Measurements from ENCODE around the gene OR9Q2. TPM values are rescaled to one million over a fixed set of nuclear protein-coding genes. Genes with fewer than 3 reads are reported as not detected.

Gene OR9Q2
- total RNA-seq, 1 donor from 2014 or later, result not detected

GRCh38 chr11:58216476-58216875 lies 27.6 kb downstream of the OR9Q2 start:
- no peak overlapping the region for H3K4me3 Mint-ChIP-seq (ENCODE audit: unreplicated experiment)
- H3K27me3 Mint-ChIP-seq (ENCODE audit: low read depth), result peaks cover 4% of the 10 kb centered on the region
- no peak for TF ChIP-seq CTCF (IDR thresholded peaks at IDR 0.05)
- no peaks in the 10 kb centered on the region for H3K4me1 Mint-ChIP-seq (ENCODE audit: low read depth)
- no peaks in the 10 kb centered on the region for H3K36me3 Mint-ChIP-seq (ENCODE audit: low read depth)
- no peak for DNase-seq (ENCODE audit: low spot score)
- H3K27ac Mint-ChIP-seq (ENCODE audit: unreplicated experiment), result no peak overlapping the region
- no peaks in the 10 kb centered on the region for H3K9me3 Mint-ChIP-seq (ENCODE audit: low read depth)

- Mint-ChIP-seq H3K4me3 (ENCODE audit: unreplicated experiment) (no peak overlapping the region), H3K9me3 (ENCODE audit: low read depth) (peaks cover 2% of the 10 kb centered on the region), H3K27me3 (ENCODE audit: low read depth) (peaks cover 8% of the 10 kb centered on the region), H3K36me3 (ENCODE audit: low read depth) (no peaks in the 10 kb centered on the region), H3K4me1 (ENCODE audit: low read depth) (no peaks in the 10 kb centered on the region), H3K27ac (ENCODE audit: unreplicated experiment) (no peak overlapping the region)
- no peak for DNase-seq (ENCODE audit: low spot score)
- TF ChIP-seq CTCF (IDR thresholded peaks at IDR 0.05), result no peak
Observed at GRCh38 chr11:58222721-58223120, 33.9 kb downstream of the OR9Q2 start.

- DNase-seq (ENCODE audit: low spot score), result peak; percentile 87
- Mint-ChIP-seq H3K9me3 (ENCODE audit: low read depth) (no peaks in the 10 kb centered on the region), H3K36me3 (ENCODE audit: low read depth) (no peaks in the 10 kb centered on the region), H3K4me1 (ENCODE audit: low read depth) (no peaks in the 10 kb centered on the region), H3K27ac (ENCODE audit: unreplicated experiment) (no peak overlapping the region), H3K4me3 (ENCODE audit: unreplicated experiment) (no peak overlapping the region), H3K27me3 (ENCODE audit: low read depth) (peaks cover 12% of the 10 kb centered on the region)
- TF ChIP-seq CTCF (IDR thresholded peaks at IDR 0.05), result no peak
Observed at GRCh38 chr11:58227956-58228615, 39.2 kb downstream of the OR9Q2 start.

Other genes starting within 250 kb of the OR9Q2 start
- gene OR9Q1, start 165.2 kb upstream of the OR9Q2 start, total RNA-seq, result not detected in 3 replicates
- not detected in 3 replicates for gene OR6Q1, start 158.1 kb upstream of the OR9Q2 start, total RNA-seq
- not detected in 3 replicates for gene OR9I1, start 63.5 kb upstream of the OR9Q2 start, total RNA-seq
- not detected in 3 replicates for gene OR1S2, start 15.1 kb downstream of the OR9Q2 start, total RNA-seq
- not detected in 3 replicates for gene OR1S1, start 23.6 kb downstream of the OR9Q2 start, total RNA-seq
- not detected in 3 replicates for gene OR10Q1, start 39.8 kb downstream of the OR9Q2 start, total RNA-seq
- not detected in 3 replicates for gene OR10W1, start 79.2 kb downstream of the OR9Q2 start, total RNA-seq
- not detected in 3 replicates for gene OR5B17, start 170.0 kb downstream of the OR9Q2 start, total RNA-seq
- gene OR5B3, start 217.8 kb downstream of the OR9Q2 start, total RNA-seq, result not detected in 3 replicates
- gene OR5B2, start 239.1 kb downstream of the OR9Q2 start, total RNA-seq, result not detected in 3 replicates